ENCODE data around the gene RPA3. TPM values are rescaled to one million over a fixed set of nuclear protein-coding genes. Genes with fewer than 3 reads are reported as not detected.

RPA3 gene
- total RNA-seq, 1 donor = 44.2 TPM

GRCh38 chr7:7745258-7745657 is 26.9 kb upstream of the RPA3 start:
- no peak for DNase-seq (ENCODE audit: low read depth)
- H3K4me3 ChIP-seq (ENCODE audit: low read depth, low read length) = no peak overlapping the region
- TF ChIP-seq, protein P1, sequence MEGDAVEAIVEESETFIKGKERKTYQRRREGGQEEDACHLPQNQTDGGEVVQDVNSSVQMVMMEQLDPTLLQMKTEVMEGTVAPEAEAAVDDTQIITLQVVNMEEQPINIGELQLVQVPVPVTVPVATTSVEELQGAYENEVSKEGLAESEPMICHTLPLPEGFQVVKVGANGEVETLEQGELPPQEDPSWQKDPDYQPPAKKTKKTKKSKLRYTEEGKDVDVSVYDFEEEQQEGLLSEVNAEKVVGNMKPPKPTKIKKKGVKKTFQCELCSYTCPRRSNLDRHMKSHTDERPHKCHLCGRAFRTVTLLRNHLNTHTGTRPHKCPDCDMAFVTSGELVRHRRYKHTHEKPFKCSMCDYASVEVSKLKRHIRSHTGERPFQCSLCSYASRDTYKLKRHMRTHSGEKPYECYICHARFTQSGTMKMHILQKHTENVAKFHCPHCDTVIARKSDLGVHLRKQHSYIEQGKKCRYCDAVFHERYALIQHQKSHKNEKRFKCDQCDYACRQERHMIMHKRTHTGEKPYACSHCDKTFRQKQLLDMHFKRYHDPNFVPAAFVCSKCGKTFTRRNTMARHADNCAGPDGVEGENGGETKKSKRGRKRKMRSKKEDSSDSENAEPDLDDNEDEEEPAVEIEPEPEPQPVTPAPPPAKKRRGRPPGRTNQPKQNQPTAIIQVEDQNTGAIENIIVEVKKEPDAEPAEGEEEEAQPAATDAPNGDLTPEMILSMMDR (IDR thresholded peaks at IDR 0.05; ENCODE audit: insufficient read depth, low read length) = no peak

DNA sequence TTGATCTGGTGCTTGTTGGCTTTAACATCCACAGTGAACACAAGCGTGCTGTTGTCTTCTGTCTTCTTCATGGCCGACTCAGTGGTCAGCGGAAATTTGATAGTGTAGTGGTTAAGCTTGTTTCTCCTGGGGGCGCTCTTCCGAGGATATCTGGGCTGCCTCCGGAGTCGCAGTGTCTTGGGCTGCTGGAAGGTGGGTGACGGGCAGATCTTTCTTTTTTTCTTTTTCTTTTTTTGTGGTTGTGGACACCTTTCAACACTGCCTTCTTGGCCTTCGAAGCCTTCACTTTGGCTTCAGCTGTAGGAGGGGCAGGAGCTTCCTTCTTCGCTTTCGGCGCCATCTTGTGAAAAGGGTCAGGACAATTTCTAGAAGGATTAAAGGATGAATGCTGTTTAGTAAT is 23.8 kb upstream of the RPA3 start:
- H3K4me3 ChIP-seq (ENCODE audit: low read depth, low read length) = no peak overlapping the region
- no peak for DNase-seq (ENCODE audit: low read depth)
- TF ChIP-seq, protein P1 (IDR thresholded peaks at IDR 0.05; ENCODE audit: insufficient read depth, low read length) = no peak

- DNase-seq (ENCODE audit: low read depth) = no peak
Measured at GRCh38 chr7:7740037-7740355, 21.6 kb upstream of the RPA3 start.

DNA sequence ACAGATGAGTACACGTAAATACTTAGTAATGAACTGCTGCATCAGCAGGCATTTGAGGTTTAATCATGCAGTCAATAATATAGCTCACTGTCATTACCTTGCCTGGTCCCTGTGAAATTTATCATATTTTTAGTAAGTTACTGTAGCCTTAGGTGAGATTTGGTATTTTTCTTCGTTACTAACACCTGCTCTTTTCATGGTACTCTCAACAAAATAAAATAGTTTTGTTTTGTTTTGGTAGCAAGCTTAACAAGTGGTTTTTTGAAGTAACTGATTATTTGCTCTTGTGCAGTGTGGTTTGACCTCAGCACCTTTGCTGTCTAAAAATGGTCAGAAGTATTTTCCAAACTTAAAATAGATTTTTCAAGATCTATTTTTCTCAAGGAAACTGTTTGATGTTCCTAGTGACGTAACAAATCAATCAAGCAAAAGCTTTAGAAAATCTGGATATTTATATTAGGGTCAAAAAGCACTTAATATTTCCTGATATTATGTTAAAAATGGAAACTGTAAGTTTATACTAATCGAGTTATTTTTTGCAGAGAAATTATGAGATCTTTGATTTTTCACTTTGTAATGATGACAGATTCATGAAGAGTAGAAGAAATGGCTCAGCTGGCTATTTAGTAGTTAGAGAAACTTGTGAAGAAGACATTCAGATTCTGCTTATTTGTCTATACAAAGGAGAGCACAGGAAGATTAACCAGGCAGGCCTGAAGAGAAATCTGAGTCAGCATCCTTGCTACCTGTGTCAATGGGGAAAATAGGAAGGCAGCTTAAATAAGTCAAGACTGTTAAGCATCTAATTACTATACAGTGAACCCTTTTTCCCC is 21.0 kb upstream of the RPA3 start:
- H3K4me3 ChIP-seq (ENCODE audit: low read depth, low read length) = no peak overlapping the region
- TF ChIP-seq, protein P1 (IDR thresholded peaks at IDR 0.05; ENCODE audit: insufficient read depth, low read length) = no peak
- no peak for DNase-seq (ENCODE audit: low read depth)

More at GRCh38 chr7:7740037-7740355, 21.6 kb upstream of the RPA3 start:
- H3K4me3 ChIP-seq (ENCODE audit: low read depth, low read length) = no peak overlapping the region
- TF ChIP-seq, protein P1 (IDR thresholded peaks at IDR 0.05; ENCODE audit: insufficient read depth, low read length) = no peak

- TF ChIP-seq, protein P1 (IDR thresholded peaks at IDR 0.05; ENCODE audit: insufficient read depth, low read length) = no peak
- DNase-seq (ENCODE audit: low read depth) = no peak
- H3K4me3 ChIP-seq (ENCODE audit: low read depth, low read length) = no peak overlapping the region
Measured at GRCh38 chr7:7738622-7739021, 20.2 kb upstream of the RPA3 start.

DNA sequence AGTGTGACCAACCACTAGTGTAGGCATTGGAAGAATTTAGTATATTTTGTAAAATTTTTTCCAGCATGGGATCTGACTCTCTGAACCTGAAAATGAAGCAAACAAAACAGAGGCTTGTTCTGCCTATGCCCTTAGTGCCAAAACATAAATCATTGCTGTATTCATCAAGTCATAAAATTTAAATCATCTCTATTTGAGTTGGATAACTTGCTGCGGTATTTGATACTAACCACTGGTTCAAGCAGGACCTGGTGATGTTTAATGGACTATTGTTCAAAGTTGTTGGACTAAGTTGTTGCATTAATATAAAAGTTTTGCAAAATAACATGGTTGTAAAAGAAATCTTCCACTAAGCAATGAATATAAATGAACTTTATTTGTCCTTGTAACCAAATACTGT is 19.8 kb upstream of the RPA3 start:
- DNase-seq (ENCODE audit: low read depth) = no peak
- H3K4me3 ChIP-seq (ENCODE audit: low read depth, low read length) = no peak overlapping the region
- TF ChIP-seq, protein P1 (IDR thresholded peaks at IDR 0.05; ENCODE audit: insufficient read depth, low read length) = no peak

- no peak for DNase-seq (ENCODE audit: low read depth)
Measured at GRCh38 chr7:7737674-7738073, 19.3 kb upstream of the RPA3 start.

More at GRCh38 chr7:7737674-7738073, 19.3 kb upstream of the RPA3 start:
- H3K4me3 ChIP-seq (ENCODE audit: low read depth, low read length) = no peak overlapping the region
- TF ChIP-seq, protein P1 (IDR thresholded peaks at IDR 0.05; ENCODE audit: insufficient read depth, low read length) = no peak

All from fibroblast of the aortic adventitia (primary cell).